Activated T-cell treated with anti-CD3 and anti-CD28 coated beads, Interleukin-2, amount 50 U/mL, for 72 hours (primary cell): ENCODE data around the gene NRAS. TPM values are rescaled to one million over a fixed set of nuclear protein-coding genes. Genes with fewer than 3 reads are reported as not detected.
A peak's percentile ranks its signal among the peaks of the same experiment; 100 is the strongest.

Source experiments
- ATAC-seq, 2 donors: fragments of 150-1000 bp; cut with Tn5 transposase; replicated peaks in 1 of 2; 2 replicates each; pipeline ENCODE4 v1.10.0; 2021; ENCODE audit warnings: moderate library complexity in 2 of 2, mild to moderate bottlenecking in 1 of 2
- DNase-seq, 2 donors: peaks; one replicate each; pipeline ENCODE4 v3.0.0; 2021 to 2022; ENCODE audit warnings: mixed read lengths in 1 of 2
- H3K27ac Mint-ChIP-seq: one replicate; pipeline ENCODE4 v1.8.0; 2022; ENCODE audit warnings: mild to moderate bottlenecking, moderate library complexity, mixed read lengths
- H3K27me3 Mint-ChIP-seq: one replicate; pipeline ENCODE4 v1.8.0; 2022; ENCODE audit warnings: low read depth, mixed read lengths
- H3K36me3 Mint-ChIP-seq, 2 donors: one replicate each; pipeline ENCODE4 v1.8.0; 2022; ENCODE audit warnings: mixed read lengths in 2 of 2, mild to moderate bottlenecking in 1 of 2; ENCODE audit not compliant: insufficient read depth in 2 of 2
- H3K4me1 Mint-ChIP-seq: one replicate; pipeline ENCODE4 v1.8.0; 2022; ENCODE audit warnings: low read depth, mixed read lengths
- H3K4me3 Mint-ChIP-seq, 2 donors: one replicate each; pipeline ENCODE4 v1.8.0; 2022; ENCODE audit warnings: mild to moderate bottlenecking in 2 of 2, mixed read lengths in 2 of 2, moderate library complexity in 2 of 2
- H3K9me3 Mint-ChIP-seq, 2 donors: one replicate each; pipeline ENCODE4 v1.8.0; 2022; ENCODE audit warnings: mixed read lengths in 2 of 2
- total RNA-seq, 2 donors: library from RNA; stranded (reverse); gene quantifications; one replicate each; pipeline ENCODE4 v1.2.3, GENCODE V29; 2022

The NRAS gene
- total RNA-seq, 2 donors from 2014 or later = 63.8 to 73.6 TPM

DNA sequence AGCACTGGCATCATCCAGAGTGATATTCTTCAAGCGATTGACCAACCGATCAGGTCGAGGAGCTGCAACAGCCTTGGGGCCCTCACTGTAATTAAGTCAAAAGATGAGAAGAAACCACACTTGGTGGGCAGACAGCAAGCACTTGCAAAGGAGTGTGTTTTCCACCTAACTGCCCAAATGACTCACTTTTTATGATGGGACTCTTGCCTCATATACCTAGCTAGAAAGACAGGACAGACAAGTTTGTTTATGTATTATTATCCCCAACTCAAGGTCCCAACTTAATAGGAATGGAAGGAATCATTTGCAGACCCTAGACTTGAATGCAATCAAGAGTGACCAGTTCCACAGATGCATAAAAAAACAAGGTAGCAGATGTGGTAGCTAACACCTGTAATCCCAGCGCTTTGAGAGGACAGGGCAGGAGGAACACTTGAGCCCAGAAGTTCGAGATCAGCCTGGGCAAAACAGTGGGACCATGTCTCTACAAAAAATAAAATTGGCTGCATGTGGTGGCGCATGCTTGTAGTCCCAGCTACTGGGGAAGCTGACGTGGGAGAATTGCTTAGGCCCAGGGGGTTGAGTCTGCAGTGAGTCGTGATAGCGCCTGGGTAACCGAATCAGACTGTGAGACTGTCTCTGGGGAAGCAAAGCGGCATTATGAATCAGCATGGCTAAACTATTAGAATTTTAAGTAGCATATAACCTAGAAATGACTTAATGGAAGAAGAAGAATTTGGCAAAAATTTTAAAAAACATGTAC lies 2.3 kb upstream of the NRAS start:
- ATAC-seq = no peak
- H3K36me3 Mint-ChIP-seq = peaks cover 13 to 31% of the 10 kb centered on the region in 2 donors
- H3K27ac Mint-ChIP-seq = peak overlapping the region; percentile 91
- H3K9me3 Mint-ChIP-seq = no peaks in the 10 kb centered on the region
- H3K27me3 Mint-ChIP-seq = no peaks in the 10 kb centered on the region
- H3K4me3 Mint-ChIP-seq = no peak overlapping the region
- peak; percentile 6 to 30 for DNase-seq
- H3K4me1 Mint-ChIP-seq = peaks cover 36% of the 10 kb centered on the region

DNA sequence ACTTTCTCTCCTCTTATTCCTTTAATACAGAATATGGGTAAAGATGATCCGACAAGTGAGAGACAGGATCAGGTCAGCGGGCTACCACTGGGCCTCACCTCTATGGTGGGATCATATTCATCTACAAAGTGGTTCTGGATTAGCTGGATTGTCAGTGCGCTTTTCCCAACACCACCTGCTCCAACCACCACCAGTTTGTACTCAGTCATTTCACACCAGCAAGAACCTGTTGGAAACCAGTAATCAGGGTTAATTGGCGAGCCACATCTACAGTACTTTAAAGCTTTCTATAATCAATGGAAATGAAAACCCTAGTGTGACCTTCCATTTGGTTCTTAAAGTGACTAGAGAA lies 643 bp downstream of the NRAS start:
- Mint-ChIP-seq H3K9me3 (no peaks in the 10 kb centered on the region), H3K36me3 (peaks cover 12 to 27% of the 10 kb centered on the region in 2 donors), H3K27me3 (no peaks in the 10 kb centered on the region), H3K4me3 (peak overlapping the region; percentile 96 to 99), H3K27ac (peak overlapping the region; percentile 98), H3K4me1 (peaks cover 42% of the 10 kb centered on the region)
- ATAC-seq (no peak), DNase-seq (peak in 1 of 2 donors; percentile 5)

DNA sequence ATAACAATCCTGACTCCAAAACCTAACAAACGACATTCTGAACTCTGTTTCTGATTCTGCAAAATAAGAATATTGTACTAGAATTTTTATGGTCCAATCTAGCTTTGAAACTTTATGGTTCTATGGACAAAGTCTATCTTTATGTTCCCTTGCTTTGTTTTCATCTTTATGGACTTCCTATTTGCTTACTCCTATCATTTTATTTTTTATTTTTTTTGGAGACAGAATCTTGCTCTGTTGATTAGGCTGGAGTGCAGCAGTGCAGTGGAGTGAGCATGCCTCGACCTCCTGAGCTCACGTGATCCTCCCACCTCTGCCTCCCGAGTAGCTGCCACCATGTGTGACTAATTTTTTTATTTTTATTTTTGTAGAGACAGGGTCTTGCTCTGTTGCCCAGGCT lies 3.6 kb downstream of the NRAS start:
- Mint-ChIP-seq H3K27me3 (no peaks in the 10 kb centered on the region), H3K27ac (no peak overlapping the region), H3K9me3 (no peaks in the 10 kb centered on the region), H3K4me1 (peaks cover 28% of the 10 kb centered on the region), H3K36me3 (peaks cover 10 to 24% of the 10 kb centered on the region in 2 donors), H3K4me3 (no peak overlapping the region)
- ATAC-seq (no peak), DNase-seq (no peak)

DNA sequence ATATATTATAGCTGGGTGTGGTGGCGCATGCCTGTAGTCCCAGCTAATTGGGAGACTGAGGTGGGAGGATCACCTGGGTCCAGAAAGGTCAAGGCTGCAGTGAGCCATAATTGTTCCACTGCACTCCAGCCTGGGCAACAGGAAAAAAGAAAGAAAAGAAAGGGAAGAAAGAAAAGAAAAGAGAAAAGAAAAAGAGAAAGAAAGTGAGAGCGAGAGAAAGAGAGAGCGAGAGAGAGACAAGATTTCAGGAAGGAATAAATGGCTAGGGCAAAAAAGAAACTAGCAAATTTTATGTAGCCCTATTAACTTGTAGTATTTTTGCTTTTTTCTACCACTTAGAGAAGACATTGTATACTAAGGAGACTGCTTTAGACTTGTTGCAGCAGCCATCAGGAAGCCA lies 6.2 kb downstream of the NRAS start:
- Mint-ChIP-seq H3K36me3 (peaks cover 8 to 27% of the 10 kb centered on the region in 2 donors), H3K9me3 (no peaks in the 10 kb centered on the region), H3K4me3 (no peak overlapping the region), H3K4me1 (peaks cover 13% of the 10 kb centered on the region), H3K27ac (no peak overlapping the region), H3K27me3 (no peaks in the 10 kb centered on the region)
- ATAC-seq (no peak), DNase-seq (no peak)

DNA sequence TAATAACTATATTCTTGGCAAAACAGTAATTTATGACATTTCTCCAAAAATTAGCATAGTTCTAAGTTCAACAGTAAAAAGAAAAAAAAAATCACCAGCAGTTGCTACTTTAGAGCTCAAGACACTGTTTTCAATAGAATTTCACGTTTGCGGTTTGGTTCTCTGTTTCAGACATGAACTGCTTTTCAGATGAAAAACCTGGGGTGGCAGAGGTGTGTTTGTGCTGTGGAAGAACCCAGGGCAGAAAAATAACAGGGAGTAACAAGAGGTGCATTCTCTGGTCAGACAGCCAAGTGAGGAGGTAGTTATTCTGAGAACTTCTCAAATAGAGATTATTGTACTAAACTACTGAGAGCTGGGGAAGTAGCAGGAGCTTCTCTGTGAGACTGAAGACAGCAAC lies 9.0 kb downstream of the NRAS start:
- H3K36me3 Mint-ChIP-seq = peaks cover 5 to 19% of the 10 kb centered on the region in 2 donors
- no peak overlapping the region for H3K4me3 Mint-ChIP-seq
- ATAC-seq (no peak), DNase-seq (no peak)
- H3K27ac Mint-ChIP-seq = peak overlapping the region; percentile 25
- H3K27me3 Mint-ChIP-seq = no peaks in the 10 kb centered on the region
- H3K4me1 Mint-ChIP-seq = no peaks in the 10 kb centered on the region
- no peaks in the 10 kb centered on the region for H3K9me3 Mint-ChIP-seq

DNA sequence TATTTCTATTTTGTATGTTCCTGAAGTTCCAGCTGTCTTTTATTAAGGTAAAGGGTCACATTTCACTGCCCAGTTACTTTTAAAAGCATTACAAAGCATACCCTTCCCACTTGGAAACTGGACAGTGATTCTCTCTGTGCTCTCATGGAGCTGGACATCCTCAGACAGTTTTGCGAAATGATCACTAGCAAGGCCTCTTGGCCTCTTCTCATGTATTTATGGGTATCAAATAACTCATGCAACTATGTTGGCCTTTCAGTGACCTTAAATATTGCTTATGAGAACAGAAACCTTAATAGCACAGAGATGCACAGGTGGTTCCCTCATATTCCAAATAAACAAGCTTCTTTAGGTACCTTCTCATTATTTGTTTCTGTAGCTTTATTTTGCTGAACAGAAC lies 13.3 kb downstream of the NRAS start:
- Mint-ChIP-seq H3K9me3 (no peaks in the 10 kb centered on the region), H3K27me3 (no peaks in the 10 kb centered on the region), H3K4me1 (no peaks in the 10 kb centered on the region), H3K27ac (no peak overlapping the region), H3K36me3 (peaks cover 3 to 7% of the 10 kb centered on the region in 2 donors), H3K4me3 (no peak overlapping the region)
- ATAC-seq (no peak), DNase-seq (no peak)

DNA sequence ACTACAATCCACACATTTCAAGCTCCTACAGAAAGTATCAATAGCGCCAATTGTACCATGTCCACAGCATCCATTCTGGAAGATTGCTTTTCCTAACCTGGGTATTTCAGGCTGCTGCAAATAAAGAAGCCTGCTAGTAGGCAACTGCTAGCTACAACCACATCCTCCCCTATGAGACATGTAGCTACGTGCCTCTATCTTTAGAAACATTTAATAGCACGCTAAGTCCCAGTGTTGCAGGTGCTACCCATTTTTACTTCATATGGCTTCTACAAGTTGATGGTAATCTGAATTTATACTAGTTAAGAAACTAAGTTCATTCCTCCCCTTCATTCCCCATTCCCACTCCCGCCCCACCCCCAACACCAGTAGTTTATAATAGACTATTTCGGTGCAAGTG lies 13.8 kb downstream of the NRAS start:
- H3K27ac Mint-ChIP-seq = no peak overlapping the region
- no peaks in the 10 kb centered on the region for H3K27me3 Mint-ChIP-seq
- no peaks in the 10 kb centered on the region for H3K4me1 Mint-ChIP-seq

DNA sequence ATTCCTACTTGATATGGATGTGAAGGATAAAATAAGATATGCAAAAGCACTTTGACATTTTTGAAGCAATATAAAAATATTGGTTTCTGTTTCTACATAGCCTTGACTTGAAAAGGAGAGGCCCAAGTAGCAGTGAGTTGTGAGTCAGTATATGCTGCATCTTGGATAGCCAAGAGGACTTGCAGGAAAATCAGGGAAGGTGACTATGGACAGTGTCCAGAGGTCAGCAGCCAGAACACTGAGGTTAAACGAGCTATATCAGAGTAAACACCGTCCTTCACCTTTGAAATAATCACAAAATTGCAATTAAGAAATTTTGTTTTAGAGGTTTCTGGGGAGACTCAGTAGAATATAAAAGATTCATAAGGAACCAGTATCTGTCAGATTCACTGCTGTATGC lies 14.6 kb downstream of the NRAS start:
- Mint-ChIP-seq H3K27ac (no peak overlapping the region), H3K9me3 (no peaks in the 10 kb centered on the region), H3K4me3 (no peak overlapping the region), H3K4me1 (no peaks in the 10 kb centered on the region), H3K27me3 (peaks cover 4% of the 10 kb centered on the region), H3K36me3 (no peaks in the 10 kb centered on the region)
- DNase-seq = no peak
- ATAC-seq = no peak

More for the DNA sequence above, 13.8 kb downstream of the NRAS start:
- H3K9me3 Mint-ChIP-seq = no peaks in the 10 kb centered on the region
- peaks cover 3 to 6% of the 10 kb centered on the region in 2 donors for H3K36me3 Mint-ChIP-seq
- DNase-seq (no peak), ATAC-seq (no peak)
- no peak overlapping the region for H3K4me3 Mint-ChIP-seq

DNA sequence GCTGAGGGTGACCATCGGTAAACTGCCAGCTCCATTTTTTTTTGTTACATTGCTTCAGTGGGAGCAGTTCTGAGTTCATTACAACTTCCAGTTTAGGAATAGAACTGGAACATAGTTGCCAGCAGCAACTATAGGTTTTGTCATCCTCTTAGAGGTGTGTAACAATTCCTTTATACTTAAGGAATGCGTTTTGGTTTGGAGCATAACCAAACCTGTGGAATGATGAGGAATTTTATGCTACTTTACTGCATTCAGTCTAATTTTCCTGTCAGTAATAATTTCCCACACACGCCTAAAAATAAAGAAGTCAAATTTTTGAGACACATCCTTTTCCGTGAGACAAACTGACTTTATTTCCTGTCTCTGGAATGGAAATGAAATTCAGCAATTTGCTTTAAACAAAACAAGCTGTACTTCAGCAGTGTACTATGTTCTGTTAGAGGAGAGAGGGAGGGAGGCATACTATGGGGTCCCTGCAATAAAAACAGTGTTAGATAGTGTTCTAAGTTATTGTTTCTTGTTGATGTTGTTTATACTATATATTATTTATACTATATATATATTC lies 16.5 kb downstream of the NRAS start:
- Mint-ChIP-seq H3K4me3 (no peak overlapping the region), H3K9me3 (no peaks in the 10 kb centered on the region), H3K4me1 (no peaks in the 10 kb centered on the region), H3K27ac (no peak overlapping the region), H3K27me3 (peaks cover 15% of the 10 kb centered on the region), H3K36me3 (no peaks in the 10 kb centered on the region)
- ATAC-seq (no peak), DNase-seq (no peak)

DNA sequence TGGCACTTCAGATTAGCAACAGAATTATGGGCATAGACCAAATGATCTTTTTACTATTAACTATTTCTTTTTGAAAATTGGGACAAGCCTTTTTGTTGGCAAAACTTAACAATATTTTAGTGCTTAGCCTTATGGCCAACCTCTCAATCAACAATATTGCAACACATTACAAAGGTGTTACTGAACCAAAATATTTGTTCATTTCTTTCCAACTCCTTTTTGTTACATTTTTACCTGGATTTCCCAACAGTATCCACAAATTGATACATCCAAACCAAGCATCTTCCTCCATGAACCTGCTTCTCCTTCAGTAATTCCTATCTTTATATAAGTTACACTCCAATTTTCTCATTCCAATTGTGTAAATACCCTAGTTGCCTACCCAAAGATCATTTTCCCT lies 19.8 kb downstream of the NRAS start:
- no peak for DNase-seq
- Mint-ChIP-seq H3K27me3 (peaks cover 16% of the 10 kb centered on the region), H3K4me3 (no peak overlapping the region), H3K36me3 (no peaks in the 10 kb centered on the region), H3K27ac (no peak overlapping the region), H3K9me3 (no peaks in the 10 kb centered on the region), H3K4me1 (no peaks in the 10 kb centered on the region)
- no peak for ATAC-seq

DNA sequence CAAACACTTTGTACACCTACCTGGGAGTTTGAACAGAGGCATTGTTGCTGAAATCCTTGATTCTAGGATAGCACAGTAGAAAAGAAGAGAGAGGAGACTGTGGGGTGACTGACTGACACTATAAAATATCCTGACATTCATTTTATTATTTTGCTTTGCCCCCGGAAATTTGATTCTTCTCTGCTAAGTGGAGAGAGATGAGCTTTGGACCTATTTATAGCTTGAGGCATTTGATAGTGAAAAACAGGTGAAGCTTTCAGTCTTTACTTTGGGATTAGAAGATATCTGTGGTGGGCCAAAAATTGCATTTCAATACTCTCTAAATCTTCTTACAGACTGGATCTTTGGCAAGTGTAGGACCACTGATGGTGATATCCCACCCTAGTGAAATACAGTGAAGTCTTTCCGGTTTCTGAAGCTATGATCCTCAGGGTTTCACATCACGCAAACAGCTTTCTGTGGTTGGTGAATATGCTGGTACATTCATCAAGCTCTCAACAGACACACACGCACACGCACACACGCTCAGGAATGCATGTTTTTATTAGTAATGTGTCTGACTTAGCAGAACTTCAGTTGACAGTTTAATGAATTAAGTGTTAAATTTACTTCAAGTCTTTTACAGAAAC lies 21.0 kb downstream of the NRAS start, which contains the start of gene AMPD1:
TSS of gene AMPD1 (minus strand) at position 117 of the 629 bp plus-strand sequence. CDS start at position 42, 75 bp downstream.
- Mint-ChIP-seq H3K4me1 (no peaks in the 10 kb centered on the region), H3K36me3 (no peaks in the 10 kb centered on the region), H3K4me3 (no peak within 1 kb of the TSS), H3K27me3 (peaks cover 19% of the 10 kb centered on the region), H3K27ac (no peak within 1 kb of the TSS), H3K9me3 (no peaks in the 10 kb centered on the region)
- DNase-seq (no peak), ATAC-seq (no peak)

DNA sequence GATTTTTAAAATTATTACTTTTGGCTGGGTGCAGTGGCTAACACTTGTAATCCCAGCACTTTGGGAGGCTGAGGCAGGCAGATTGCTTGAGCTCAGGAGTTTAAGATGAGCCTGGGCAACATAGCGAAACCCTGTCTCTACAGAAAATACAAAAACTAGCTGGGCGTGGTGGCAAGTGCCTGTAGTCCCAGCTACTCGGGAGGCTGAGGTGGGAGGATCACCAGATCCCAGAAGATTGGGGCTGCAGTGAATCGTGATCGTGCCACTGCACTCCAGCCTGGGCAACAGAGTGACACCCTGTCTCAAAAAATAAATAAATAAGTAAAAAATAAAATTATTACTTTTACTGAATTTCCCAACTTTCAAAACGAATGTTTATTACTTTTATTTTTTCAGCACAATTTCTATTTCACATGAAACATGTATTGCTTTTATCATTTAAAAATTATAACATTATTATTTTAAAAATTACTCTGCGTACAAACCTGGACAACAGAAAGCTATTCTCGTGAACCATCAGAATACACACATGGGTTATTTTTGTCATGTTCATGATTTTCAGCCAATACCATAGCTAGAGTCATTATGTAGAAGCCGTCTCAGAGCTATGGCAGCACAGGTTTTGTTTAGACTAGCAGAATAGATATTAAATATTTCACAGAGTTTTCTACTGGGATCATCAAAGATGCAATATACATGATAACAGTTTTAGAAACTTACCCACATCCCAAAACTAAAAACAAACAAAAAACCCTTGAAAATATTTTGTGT lies 21.8 kb downstream of the NRAS start:
- H3K4me3 Mint-ChIP-seq = no peak overlapping the region
- H3K9me3 Mint-ChIP-seq = no peaks in the 10 kb centered on the region
- no peak overlapping the region for H3K27ac Mint-ChIP-seq
- H3K36me3 Mint-ChIP-seq = no peaks in the 10 kb centered on the region
- H3K27me3 Mint-ChIP-seq = peaks cover 26% of the 10 kb centered on the region
- no peaks in the 10 kb centered on the region for H3K4me1 Mint-ChIP-seq
- ATAC-seq = no peak
- DNase-seq = no peak

DNA sequence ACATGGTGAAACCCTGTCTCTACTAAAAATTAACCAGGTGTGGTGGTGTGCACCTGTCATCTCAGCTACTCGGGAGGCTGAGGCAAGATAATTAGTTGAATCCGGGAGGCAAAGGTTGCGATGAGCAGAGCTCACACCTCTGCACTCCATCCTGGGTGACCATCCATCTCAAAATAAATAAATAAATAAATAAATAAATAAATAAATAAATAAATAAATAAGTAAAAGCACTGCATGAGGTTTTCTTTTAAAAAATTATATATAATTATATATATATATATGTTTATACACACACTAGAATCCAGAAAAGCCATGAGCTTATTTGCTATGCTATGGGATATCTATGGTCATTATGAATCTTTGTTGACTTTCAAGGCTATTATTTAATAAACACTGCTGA lies 23.6 kb downstream of the NRAS start:
- H3K4me1 Mint-ChIP-seq = no peaks in the 10 kb centered on the region
- H3K9me3 Mint-ChIP-seq = no peaks in the 10 kb centered on the region
- ATAC-seq = no peak
- no peak for DNase-seq
- H3K4me3 Mint-ChIP-seq = no peak overlapping the region
- H3K27me3 Mint-ChIP-seq = peaks cover 35% of the 10 kb centered on the region
- H3K36me3 Mint-ChIP-seq = no peaks in the 10 kb centered on the region
- no peak overlapping the region for H3K27ac Mint-ChIP-seq
